T47D (cell line): ENCODE measurements around the gene UNK.
A peak's percentile ranks its signal among the peaks of the same experiment; 100 is the strongest.
"Not testable (repeated sequence)": the region's sequence is repeated elsewhere in the genome, so short reads cannot be mapped to it uniquely, and the experiment has no call there.

Experiments used
- DNase-seq, 2 experiments: peaks; one replicate each; pipeline versions ENCODE4 v3.0.0 to v3.0.0-alpha.2; 2011 to 2012; ENCODE audit warnings: low read depth in 1 of 2, low spot score in 1 of 2
- JUND ChIP-seq: IDR thresholded peaks from 2 replicates; pipeline ENCODE4 v1.6.1; 2012; ENCODE audit warnings: low read depth
- in situ Hi-C: cut with HindIII; loops from 2 replicates; pipeline ENCODE4 v1.10.0; 2016; ENCODE audit warnings: low sequenced_read_pairs, low pct_unique_long_range_greater_than_20kb

UNK gene

DNA sequence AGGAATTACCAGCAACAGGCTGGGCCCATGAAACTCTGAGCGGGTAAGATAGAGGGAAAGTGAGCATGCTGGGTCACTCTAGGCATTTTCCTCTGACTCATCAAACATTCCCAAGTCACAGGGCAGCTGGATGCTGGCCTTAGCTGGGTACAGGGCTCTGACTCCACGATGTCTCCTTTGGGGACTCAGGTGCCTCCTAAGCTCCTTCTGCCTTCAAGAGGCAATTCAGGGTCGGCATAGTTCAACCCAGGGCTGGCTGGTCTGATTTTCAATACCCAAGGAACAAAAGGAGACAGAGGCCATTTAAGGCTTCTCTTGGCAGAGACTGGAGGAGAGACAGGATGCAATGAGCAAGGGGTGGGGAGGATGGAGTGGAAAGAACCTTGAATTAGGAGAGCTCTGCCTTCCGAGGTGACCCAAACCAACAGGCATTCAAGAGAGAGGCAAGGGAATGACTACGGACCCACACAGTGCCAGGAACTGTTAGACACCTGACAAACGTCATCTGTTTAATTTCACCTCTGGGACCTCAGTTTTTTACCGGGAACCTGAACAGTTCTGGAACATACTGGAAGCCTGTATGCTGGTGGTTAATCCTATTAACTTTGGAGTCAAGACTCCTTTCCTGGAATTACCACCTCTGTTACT lies 69.6 kb downstream of the UNK start:
- no peak for TF ChIP-seq JUND
- no peak for DNase-seq
- in situ Hi-C loops = no loop called here

- DNase-seq = no peak
These were observed 70.3 kb downstream of the UNK start for GRCh38 chr17:75854881-75855309.

DNA sequence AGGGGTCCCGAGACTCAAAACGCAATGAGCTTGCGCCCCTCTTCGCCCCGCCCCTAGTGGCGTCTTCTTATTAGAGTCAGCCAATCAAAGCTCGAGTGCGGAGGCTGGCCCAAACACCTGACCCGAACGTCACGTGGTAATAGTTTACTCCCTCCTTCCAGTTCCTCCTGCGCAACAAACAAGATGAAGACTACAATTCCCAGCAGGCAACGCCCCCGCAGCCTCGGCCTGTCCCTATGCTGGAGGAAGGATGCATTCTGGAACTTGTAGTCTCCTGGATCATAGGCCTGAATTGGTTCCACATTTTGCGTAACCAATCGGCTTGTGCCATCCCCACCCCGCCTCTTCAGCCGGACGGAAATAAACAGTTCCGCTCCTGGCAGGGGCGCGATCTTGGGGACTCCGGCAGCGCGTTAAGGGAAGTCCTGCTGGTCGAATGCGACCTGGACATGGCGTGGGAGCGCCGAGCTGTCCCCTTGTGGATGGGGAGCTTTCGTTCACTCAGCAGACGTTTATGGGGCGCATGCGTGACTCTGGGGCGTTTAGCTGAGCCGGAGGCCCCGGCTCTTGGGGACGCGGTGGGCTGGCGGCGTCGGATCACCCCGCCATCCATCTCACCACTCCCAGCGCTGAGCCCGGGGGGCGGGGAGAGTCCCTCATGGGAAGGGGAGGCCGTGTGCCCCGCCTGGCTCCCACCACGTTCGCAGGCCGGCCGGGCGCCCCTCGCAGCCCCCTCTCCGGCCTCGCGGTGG lies 70.9 kb downstream of the UNK start, which contains the start of gene WBP2:
TSS of gene WBP2 (minus strand) at position 26 of the 752 bp plus-strand sequence. CDS start 38 bp downstream, outside the sequence.
- in situ Hi-C loops = no loop called here
- DNase-seq = peak; percentile 99 to 100
- TF ChIP-seq JUND = no peak

More at GRCh38 chr17:75854881-75855309, 70.3 kb downstream of the UNK start:
- no peak for TF ChIP-seq JUND
- in situ Hi-C loops = no loop called here

DNA sequence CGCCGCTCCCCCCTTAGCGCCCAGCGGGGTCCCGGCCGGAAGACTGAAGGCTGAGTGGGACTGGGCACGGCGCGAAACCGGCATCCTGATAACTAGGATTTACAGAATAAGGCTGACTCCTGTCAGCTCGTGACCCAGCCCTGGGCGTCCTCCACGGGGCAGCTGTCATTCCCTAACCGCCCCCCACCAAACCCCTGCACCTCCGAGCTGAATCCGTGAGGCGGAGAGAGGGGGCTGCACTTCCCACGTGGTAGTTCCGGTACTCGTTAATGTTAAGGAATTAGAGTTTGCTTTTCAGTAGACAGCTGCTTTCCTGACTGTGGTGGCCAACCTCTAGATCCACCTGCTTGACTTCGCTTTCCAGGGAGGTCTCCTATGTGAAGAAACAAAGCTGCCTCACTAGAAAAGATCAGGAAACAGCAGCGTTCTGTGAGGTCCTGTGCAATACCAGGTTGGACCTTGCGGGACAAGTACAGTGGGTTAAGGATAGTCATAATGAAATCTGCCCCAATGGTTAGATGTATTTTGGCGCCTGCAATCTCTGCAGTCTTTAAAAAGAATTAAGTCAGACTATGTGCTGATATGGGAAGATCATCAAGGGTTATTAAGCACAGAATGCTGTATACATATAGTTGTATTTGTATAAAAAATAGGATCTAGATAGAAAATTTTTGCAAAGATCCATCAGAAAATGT lies 71.6 kb downstream of the UNK start:
- TF ChIP-seq JUND = no peak
- DNase-seq = no peak
- in situ Hi-C loops = no loop called here

DNA sequence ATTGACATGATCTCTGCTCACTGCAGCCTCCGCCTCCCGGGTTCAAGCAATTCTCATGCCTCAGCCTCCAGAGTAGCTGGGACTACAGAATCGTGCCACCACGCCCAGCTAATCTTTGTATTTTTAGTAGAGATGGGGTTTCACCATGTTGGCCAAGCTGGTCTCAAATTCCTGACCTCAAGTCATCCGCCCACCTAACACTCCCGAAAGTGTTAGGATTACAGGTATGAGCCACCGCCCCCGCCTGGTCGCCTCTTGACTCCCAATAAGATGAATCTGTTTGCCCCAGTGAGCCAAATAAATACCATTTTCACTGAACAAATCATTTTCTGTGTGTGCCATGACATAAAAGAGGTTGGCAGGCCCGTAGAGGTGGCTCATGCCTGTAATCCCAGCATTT lies 74.8 kb downstream of the UNK start:
- in situ Hi-C loops, DNase-seq: not testable (repeated sequence)

- in situ Hi-C loops = no loop called here
- no peak for DNase-seq
- no peak for TF ChIP-seq JUND
These were observed 77.3 kb downstream of the UNK start for GRCh38 chr17:75861927-75862317.

GRCh38 chr17:75864448-75864871 lies 79.9 kb downstream of the UNK start:
- no peak for DNase-seq
- in situ Hi-C loops = no loop called here
- no peak for TF ChIP-seq JUND

DNA sequence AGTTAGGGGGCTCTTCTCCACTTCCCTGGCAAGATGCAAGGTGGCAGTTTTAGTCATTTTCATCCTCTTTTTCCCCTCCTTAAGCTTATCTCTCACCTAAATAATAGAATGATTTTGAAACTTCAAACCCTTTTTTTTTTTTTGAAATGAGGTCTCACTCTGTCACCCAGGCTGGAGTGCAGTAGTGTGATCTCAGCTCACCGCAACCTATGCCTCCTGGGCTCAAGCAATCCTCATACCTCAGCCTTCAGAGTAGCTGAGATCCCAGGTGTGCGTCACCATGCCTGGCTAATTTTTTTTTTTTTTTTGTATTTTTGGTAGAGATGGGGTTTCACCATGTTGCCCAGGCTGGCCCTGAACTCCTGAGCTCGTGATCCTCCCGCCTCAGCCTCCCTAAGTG lies 80.3 kb downstream of the UNK start:
- in situ Hi-C loops, DNase-seq: not testable (repeated sequence)

DNA sequence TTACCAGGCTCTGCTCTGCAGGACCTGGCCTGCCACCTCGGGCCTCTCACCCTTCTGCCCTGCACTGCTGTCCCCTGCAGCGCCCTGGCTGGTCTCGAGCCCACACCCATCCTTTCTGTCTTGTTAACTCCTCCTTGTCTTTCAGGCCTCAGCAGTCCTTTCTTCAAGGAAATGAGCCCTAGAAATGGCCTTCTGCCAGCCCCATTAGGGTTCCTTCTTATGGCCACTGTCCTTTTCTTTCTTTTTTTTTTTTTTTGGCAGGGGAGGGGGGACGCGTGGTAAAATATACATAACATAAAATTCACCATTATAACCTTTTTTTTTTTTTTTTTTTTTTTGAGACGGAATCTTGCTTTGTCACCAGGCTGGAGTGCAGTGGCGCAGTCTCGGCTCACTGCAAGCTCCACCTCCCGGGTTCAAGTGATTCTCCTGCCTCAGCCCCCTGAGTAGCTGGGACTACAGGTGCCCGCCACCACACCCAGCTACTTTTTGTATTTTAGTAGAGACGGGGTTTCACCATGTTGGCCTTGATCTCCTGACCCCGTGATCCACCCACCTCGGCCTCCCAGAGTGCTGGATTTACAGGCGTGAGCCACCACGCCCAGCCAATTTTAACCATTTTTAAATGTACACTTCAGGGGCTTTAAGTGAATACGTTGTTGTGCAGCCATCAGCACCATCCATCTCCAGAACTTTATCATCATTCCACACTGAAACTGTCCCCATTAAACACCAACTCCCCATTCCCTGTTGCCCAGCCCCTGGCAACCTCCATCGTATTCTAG lies 81.0 kb downstream of the UNK start:
- DNase-seq, in situ Hi-C loops: not testable (repeated sequence)

DNA sequence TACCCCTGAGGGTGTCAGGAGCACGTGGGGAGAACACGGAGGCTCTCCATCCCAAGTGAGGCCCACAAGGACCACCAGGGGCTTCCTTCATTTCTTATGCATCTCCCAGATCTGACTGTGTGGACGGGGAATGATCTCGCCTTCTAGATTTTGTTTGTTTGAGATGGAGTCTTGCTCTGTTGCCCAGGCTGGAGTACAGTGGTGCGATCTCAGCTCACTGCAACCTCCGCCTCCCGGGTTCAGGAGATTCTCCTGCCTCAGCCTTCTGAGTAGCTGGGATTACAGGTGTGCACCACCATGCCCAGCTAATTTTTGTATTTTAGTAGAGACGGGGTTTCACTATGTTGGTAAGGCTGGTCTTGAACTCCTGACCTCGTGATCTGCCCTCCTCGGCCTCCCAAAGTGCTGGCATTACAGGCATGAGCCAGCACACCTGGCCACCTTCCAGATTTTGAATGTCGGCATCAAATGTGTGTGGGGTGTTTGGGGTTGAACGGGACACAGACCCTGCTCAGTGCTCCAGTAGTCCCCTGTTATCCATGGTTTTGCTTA lies 84.2 kb downstream of the UNK start:
- DNase-seq, in situ Hi-C loops: not testable (repeated sequence)

DNA sequence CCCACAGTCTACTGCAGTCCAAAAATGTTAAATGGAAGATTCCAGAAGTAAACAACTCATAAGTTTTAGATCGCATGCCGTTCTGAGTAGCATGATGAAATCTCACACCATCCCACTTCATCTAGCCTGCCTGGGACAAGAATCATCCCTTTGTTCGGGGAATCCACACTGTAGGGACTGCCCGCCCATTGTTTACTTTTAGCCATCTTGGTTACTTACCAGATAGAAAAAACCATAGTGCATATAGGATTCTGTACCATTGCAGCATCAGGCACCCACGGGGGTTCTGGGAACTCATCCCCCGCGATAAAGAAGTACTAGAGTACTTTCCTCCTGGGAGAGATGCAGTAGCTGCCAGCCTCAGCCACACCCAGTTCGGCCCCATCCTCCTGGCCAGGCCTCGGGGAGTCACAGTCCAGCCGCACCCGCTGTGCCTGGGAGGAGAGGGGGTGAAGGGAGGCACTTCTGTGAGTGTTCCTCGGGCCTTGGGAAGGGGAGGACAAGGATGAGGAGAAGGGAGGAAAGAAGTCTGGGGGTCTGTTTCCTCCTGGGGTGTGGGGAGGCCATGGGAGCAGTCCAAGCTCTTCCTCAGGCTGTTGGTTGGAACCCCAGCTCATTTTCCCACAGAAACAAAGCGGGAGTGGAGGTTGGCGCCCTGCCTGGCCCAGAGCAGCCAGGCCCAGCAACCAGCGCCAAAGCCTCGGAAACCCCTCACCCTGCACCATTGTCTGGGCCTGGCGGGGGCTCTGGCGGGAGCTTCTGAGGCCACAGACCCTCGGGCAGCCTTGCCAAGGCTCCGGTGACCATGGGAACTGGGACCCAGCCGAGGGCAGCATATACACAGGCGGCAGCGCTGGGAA lies 84.9 kb downstream of the UNK start:
- no peak for TF ChIP-seq JUND
- no peak for DNase-seq
- in situ Hi-C loops = no loop called here

GRCh38 chr17:75870228-75870627 lies 85.6 kb downstream of the UNK start:
- in situ Hi-C loops, DNase-seq: not testable (repeated sequence)
